Posterior vena cava (tissue), 2 donors: ENCODE measurements around the gene NEU1. TPM values are rescaled to one million over a fixed set of nuclear protein-coding genes. Genes with fewer than 3 reads are reported as not detected.
"Not testable (repeated sequence)": the region's sequence is repeated elsewhere in the genome, so short reads cannot be mapped to it uniquely, and the experiment has no call there.

Experiments
- DNase-seq: peaks from one replicate; pipeline ENCODE4 v3.0.0-alpha.2; 2020; ENCODE audit warnings: low spot score
- intact Hi-C, 2 donors: fragments of 100-400 bp; cut with DNase I; formaldehyde crosslinking; loops; one replicate each; pipeline versions ENCODE4 v1.14.1 to v1.14.2; 2022 to 2023
- total RNA-seq, 2 donors: library from RNA; stranded (reverse); fragmentation: NEBNext Ultra II Directional; extraction: Animal tissue kit (Norgen Biotek cat#: 25700); gene quantifications; one replicate each; pipeline ENCODE4 v1.2.1, GENCODE V29; 2021
- donor health status: DM: yes; HTN: yes; CAD: no.
- donor health status: DM: yes; HTN: yes; CAD: no.

NEU1 gene
- total RNA-seq, 2 donors from 2014 or later = 22.2 to 29.0 TPM

DNA sequence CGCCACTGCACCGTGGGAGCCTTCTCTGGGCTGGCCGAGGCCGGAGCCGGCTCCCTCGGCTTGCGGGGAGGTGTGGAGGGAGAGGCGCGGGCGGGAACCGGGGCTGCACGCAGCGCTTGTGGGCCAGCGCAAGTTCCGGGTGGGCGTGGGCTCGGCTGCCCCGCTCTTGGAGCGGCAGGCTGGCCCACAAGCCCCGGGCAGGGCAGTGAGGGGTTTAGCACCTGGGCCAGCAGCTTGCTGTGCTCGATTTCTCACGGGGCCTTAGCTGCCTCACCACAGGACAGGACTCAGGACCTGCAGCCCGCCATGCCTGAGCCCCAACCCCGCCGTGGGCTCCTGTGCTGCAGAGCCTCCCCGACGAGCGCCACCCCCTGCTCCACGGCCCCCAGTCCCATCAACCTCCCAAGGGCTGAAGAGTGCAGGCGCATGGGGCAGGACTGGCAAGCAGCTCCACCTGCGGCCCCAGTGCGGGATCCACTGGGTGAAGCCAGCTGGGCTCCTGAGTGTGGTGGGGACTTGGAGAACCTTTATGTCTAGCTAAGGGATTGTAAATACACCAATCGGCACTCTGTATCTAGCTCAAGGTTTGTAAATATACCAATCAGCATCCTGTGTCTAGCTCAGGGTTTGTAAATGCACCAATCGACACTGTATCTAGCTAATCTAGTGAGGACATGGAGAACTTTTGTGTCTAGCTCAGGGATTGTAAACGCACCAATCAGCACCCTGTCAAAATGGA is 10.5 kb downstream of the NEU1 start:
- intact Hi-C loops, DNase-seq: not testable (repeated sequence)

DNA sequence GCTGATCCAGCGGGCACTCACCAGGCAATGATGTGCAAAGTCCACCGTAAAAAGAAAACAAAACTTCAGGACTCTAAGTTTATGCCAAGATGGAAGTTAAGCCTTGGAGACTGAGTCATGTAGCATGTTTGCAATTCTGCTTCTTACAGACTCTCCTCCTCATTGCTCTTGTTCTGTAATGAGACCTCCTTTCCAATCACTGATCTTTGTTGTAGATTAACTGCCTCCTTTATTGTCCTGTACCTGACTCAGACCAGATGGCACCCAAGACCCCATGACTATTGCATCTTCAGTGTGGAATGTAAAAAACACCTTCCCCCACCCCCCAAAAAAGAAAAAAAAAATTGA is 11.2 kb downstream of the NEU1 start:
- intact Hi-C loops = no loop called here
- no peak for DNase-seq

DNA sequence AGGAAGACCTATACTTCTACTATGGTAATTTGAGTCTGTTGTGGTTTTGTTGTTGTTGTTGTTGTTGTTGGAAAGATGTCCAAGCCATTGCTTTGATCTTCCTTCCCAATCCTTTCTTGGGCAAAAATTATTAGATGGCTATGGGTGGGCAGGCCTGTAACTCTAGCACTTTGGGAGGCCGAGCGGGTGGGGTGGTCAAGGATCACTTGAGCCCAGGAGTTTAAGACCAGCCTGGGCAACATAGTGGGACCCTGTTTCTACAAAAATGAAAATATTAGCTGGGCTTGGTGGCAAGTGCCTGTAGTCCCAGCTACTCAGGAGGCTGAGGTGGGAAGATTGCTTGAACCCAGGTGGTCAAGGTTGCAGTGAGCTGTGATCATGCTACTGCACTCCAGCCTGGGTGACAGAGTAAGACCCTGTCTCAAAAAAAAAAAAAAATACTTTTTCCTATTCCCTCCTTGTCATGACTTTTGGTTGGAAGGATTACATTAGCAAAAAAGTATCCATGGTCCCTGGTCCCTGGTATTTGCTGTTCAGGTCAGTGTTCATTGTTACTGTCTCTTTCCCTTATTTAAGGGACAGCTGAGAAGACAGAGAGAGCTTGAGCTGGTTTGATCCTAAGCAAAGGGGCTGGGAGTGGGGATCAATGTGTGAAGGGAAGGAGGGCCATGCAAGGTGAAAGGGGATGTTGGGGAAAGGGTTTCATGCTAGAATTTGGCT is 11.7 kb downstream of the NEU1 start:
- intact Hi-C loops = no loop called here
- DNase-seq = no peak

DNA sequence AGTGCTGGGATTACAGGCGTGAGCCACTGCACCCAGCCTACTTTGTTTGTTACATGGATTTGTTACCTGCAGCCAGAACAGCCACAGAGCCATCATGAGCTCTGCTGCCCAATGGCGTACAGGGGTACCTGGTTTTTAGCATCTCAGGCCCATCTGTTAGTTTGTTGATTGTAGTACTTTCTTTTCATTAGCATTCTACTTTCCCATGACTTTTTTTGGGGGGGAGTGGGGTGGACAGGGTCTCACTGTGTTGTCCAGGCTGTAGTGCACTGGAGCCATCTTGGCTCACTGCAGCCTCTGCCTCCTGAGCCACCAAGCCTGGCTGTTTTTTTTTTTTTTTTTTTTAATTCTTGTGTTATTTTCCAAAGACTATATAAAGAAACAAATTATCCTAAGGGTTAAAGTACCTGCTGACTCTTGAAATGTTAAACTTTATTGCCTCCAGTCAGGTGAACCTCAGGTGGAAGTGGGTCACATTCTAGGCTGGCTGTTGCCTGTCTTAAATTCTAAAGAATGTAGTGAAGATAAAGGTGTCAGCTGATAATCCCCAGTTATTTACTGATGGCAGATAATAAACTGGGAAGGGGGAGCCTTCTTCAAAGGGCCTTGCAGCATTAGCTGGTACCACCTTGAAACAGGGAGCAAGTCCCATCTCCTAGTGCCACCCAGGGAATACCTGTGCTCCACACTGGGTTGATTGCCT is 15.2 kb downstream of the NEU1 start:
- intact Hi-C loops = no loop called here
- no peak for DNase-seq

DNA sequence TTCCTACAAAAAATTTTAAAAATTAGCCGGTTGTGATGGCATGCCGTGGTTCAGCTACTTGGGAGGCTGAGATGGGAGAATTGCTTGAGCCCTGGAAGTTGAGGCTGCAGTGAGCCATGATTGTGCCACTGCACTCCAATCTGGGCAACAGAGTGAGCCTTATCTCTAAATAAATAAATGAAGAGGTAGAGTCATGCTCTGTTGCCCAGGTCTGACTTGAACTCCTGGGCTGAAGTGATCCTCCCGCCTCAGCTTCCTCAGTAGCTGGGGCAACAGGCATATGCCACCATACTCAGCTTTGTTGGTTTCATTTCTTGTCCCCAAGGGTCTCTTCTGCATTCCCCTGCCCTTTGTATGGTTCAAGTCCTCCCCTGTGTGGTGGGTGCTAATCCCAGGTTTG is 18.1 kb downstream of the NEU1 start:
- DNase-seq = no peak
- intact Hi-C loops = no loop called here

DNA sequence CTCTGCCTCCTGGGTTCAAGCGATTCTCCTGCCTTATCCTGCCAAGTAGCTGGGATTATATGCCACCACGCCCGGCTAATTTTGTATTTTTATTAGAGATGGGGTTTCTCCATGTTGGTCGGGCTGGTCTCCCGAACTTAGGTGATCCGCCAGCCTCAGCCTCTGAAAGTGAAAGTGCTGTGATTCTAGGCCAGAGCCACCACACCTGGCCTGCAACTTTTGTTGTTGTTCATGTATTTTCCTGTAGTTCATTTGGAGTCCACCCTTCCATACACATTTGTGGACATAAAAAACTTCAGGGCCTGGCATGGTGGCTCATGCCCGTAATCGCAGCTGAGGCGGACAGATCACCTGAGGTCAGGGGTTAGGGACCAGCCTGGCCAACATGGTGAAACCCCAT is 20.6 kb downstream of the NEU1 start:
- DNase-seq = peak; percentile 31
- intact Hi-C loops = no loop called here

DNA sequence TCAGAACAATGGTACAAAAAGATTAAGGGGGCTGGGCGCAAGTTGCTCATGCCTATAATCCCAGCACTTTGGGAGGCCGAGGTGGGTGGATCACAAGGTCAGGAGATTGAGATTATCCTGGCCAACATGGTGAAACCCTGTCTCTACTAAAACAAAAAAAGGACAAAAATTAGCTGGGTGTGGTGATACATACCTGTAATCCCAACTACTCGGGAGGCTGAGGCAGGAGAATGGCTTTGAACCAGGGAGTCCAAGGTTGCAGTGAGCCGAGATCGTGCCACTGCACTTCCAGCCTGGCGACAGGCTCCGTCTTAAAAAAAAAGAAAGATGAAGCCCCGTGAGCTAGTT is 22.9 kb downstream of the NEU1 start:
- DNase-seq = peak; percentile 30
- intact Hi-C loops = loop anchor here in 1 of 2 donors (10.0 kb wide), 1 partner anchor 155 kb away; the partner anchor contains the start of gene LY6G5C

DNA sequence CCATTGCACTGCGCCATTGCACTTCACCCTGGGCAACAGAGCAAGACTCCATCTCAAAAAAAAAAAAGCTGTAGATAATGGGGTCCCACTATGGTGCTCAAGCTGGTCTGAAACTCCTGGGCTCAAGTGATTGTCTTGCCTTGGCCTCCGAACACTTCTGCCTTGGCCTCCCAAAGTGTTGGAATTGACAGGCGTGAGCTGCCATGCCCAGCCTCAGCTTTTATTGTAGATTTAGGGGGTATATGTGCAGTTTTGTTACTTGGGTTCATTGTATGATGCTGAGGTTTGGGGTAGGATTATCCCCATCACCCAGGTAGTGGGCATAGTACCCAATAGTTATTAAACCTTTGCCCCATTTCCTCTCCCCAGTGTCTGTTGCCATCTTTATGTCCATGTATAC is 23.7 kb downstream of the NEU1 start:
- intact Hi-C loops = loop anchor here in 1 of 2 donors (10.0 kb wide), 1 partner anchor 154 kb away; the partner anchor contains the start of gene LY6G5C
- DNase-seq = peak; percentile 30

DNA sequence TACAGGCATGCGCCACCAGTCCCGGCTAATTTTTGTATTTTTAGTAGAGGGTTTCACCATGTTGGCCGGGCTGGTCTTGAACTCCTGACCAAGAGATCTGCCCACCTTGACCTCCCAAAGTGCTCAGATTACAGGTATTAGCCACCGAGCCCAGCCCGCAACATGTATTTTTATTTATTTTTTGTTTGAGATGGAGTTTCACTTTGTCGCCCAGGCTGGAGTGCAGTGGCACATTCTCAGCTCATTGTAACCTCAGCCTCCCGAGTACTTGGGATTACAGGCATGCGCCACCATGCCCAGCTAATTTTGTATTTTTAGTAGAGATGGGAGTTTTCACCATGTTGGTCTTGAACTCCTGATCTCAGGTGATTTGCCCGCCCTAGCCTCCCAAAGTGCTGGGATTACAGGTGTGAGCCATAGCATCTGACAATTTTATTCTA is 24.5 kb downstream of the NEU1 start:
- intact Hi-C loops = loop anchor here in 1 of 2 donors (10.0 kb wide), 1 partner anchor 153 kb away; the partner anchor contains the start of gene LY6G5C
- DNase-seq = peak; percentile 38

DNA sequence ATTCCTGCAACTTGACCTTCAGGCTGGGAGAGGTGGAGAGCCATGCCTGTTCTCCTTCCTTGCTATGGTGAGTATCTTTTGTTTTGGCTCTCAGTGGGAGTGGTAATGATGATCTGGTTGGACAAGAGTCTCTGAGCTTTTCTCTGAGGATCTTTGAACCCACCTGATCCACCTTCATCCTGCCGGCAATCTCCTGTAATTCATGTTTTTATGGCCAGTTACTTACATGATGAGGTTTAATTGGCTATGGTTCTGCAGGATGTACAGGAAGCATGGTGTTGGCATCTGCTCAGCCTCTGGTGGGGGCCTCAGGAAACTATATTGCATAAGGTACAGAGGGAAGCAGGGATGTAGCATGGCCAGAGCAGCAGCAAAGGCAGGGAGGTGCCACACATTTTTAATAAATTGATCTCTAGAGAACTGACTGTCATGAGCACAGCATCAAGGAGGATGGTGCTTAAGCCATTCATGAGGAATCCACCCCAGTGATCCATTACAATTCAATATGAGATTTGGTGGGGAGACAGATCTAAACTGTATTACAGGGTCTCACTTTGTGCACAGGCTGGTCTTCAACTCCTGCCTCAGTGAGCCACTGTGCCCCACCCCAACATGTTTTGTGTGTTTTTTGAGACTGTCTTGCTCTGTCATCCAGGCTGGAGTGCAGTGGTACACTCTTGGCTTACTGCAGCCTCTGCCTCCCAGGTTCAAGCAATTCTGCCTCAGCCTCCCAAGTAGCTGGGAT is 25.1 kb downstream of the NEU1 start:
- DNase-seq = peak; percentile 20
- intact Hi-C loops = loop anchor here in 1 of 2 donors (10.0 kb wide), 1 partner anchor 153 kb away; the partner anchor contains the start of gene LY6G5C

DNA sequence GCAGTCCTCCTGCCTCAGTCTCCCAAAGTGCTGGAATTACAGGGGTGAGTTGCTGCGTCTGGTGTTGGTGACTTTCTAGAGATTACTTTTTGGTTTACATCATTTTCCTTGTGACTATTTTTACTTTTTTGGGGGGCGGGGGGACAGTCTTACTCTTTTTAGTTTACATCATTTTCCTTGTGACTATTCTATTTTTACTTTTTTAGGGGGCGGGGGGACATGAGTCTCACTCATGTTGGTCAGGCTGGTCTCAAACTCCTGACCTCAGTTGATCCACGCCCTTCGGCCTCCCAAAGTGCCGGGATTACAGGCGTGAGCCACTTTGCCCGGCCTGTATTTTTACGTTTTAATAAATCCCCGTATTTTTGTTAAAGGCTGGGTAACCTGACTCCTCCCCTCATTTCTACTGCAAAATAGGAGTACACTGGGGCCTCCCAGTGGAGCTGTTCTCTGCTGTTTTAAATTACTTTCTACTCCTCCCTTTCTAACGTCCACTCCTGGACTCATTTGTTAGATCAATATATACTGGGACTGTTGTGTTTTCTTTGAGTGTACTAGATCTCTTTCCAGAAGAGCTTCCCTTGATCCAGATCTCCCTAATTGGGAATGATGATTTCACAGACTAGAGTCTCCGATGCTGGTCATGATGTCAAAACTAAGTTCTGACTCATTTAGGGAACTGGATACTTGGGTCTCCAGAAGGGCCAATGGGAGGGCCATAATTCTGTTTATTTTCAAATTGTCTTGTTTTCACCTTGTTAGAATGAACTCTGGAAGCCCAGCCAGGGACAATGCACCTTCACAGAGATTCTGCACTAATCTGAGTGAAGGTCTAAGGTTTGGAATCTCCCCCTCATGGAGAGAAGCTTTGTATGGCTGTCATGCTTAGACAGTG is 25.9 kb downstream of the NEU1 start:
- intact Hi-C loops = loop anchor here in 1 of 2 donors (10.0 kb wide), 1 partner anchor 152 kb away; the partner anchor contains the start of gene LY6G5C
- DNase-seq = peak; percentile 69

DNA sequence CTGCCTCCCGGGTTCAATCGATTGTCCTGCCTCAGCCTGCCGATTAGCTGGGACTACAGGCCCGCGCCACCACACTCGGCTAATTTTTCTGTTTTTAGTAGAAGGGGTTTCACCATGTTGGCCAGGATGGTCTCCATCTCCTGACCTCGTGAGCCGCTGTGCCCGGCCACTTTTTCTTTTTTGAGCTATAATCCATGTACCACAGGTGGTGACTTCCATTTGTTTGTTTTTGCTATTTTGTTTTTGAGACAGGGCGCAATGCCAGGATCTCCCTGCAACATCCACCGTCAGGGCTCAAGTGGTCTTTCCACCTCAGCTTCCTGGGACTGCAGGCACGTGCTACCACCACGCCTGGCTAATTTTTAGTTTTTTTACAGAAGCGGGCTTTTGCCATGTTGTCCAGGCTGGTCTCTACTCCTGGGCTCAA is 26.6 kb downstream of the NEU1 start:
- intact Hi-C loops = loop anchor here in 1 of 2 donors (10.0 kb wide), 1 partner anchor 151 kb away; the partner anchor contains the start of gene LY6G5C
- peak; percentile 74 for DNase-seq

DNA sequence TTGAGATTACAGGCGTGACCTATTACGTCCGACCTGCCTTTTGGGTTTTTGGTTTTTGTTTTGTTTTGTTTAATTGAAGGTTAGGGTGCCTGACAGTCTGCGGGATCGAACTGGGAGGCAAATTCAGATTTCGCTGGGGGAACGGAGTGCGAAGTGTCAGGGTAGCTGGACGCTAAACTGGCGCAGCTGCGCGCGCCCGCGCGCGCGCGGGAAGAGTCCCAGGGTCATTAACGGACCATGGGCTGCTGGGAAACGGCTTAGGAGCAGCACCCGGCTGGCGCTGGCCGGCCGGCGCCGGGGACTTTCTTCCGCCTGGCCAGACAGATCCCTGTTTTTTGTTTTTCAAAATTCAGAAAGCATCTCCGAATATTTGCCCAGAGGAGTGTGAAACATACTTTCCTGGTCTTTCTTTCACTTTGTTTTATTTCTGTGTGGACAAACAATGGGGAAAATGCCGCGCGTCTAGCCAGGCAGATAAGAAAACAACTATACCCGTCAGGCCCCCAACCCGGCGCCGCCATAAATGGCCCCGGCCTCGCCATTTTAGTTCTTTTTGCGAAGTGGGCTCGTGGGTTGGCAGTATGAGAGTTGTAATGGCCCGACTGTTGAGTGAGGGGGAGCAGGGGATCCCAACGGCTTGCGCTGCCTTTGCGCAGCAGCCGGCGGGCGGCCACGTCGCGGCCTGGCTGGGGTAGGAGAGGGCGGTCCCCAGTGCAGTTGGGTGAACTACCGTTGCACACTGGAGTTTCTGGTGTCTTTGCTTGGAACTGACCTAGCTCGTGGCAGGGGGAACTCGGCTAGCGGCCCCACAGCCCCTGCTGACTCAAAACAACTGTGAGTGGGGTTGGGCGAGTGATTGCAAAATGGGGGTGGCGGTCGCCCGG is 28.0 kb downstream of the NEU1 start:
- intact Hi-C loops = loop anchor here (5.0 to 10.0 kb wide), 3 partner anchors 67 to 152 kb away; partner anchors contain the start of gene LY6G5C (in 2 of the 2)
- DNase-seq = peak; percentile 95

DNA sequence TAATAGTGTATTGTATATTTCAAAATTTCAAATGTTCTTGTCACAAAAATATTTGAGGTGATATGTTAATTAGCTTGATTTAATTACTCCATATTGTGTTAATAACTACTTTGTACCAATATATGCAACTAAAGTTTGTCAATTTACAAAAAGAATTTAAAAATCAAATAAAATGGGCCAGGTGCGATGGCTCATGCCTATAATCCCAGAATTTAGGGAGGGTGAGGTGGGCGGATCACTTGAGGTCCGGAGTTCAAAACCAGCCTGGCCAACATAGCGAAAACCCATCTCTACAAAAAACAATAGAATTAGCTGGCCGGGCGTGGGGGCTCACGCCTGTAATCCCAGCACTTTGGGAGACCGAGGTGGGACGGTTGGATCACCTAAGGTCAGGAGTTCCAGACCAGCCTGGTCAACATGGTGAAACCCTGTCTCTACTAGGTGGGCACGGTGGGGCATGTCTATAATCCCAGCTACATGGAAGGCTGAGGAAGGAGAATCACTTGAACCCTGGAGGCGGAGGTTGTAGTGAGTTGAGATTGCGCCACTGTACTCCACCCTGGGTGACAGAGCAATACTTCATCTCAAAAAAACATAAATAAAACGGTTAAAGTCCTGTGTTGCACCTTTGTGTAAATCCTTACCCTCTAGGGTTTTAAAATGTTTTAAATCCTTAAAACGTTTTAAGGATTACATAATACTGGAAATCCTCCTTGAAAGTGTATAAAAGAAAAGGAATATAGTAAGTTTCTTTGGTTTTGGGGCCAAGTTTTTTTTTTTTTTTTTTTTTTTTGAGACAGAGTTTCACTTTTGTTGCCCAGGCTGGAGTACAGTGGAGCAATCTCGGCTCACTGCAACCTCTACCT is 31.0 kb downstream of the NEU1 start:
- intact Hi-C loops = loop anchor here (5.0 to 10.0 kb wide), 3 partner anchors 64 to 149 kb away; partner anchors contain the start of gene LY6G5C (in 2 of the 2)
- no peak for DNase-seq

DNA sequence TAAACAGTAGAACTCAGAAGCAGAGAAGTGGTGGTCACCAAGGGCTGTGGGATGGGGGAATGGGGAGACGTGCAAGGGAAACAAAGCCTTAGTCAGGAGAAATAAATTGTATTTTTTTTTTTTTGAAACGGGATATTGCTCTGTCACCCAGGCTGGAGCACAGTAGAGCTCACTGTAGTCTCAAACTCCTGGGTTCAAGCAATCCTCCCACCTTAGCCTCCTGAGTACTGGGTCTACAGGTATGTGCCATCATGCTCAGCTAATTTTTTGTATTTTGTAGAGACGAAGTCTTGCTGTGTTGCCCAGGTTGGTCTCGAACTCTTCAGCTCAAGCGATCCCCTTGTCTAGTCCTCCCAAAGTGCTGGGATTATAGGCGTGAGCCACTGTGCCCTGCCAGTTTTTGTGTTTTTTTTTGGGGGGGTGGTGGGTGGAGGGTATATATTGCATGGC is 31.7 kb downstream of the NEU1 start:
- intact Hi-C loops = loop anchor here (5.0 to 10.0 kb wide), 3 partner anchors 64 to 149 kb away; partner anchors contain the start of gene LY6G5C (in 2 of the 2)
- DNase-seq = no peak
